Activated CD8-positive, alpha-beta memory T cell treated with anti-CD3 and anti-CD28 coated beads for 36 hours (primary cell): ENCODE results near the gene MTA2. TPM values are rescaled to one million over a fixed set of nuclear protein-coding genes. Genes with fewer than 3 reads are reported as not detected.

Source experiments
- CTCF ChIA-PET: fragments of 350-600 bp; sonication (Branson Sonifier 250); formaldehyde crosslinking; loops from one replicate; lab custom pipeline; 2021; ENCODE audit warnings: antibody characterized with exemption; lab: Charles Lee
- POLR2A ChIA-PET: fragments of 350-600 bp; sonication (Branson Sonifier 250); formaldehyde crosslinking; loops from one replicate; lab custom pipeline; 2021; ENCODE audit warnings: antibody characterized with exemption; lab: Charles Lee
- total RNA-seq, 2 experiments: library from RNA; stranded (reverse); gene quantifications; one replicate each; pipeline ENCODE4 v1.2.3, GENCODE V29; 2021

MTA2 gene
- total RNA-seq, 2 experiments from 2014 or later = 214 to 216 TPM

GRCh38 chr11:62565100-62565802 is 36.4 kb downstream of the MTA2 start:
- POLR2A ChIA-PET = interaction anchor here (2.0 kb wide), 1 partner anchor 8 kb away, joined by 7 read pairs; no protein-coding TSS in a partner anchor
- CTCF ChIA-PET = interaction anchor here (1.1 to 3.0 kb wide), 3 partner anchors 7 to 140 kb away, joined by 3 to 11 read pairs (median 5); no protein-coding TSS in a partner anchor

- POLR2A ChIA-PET = interaction anchor here (0.6 to 1.3 kb wide), 2 partner anchors 8 to 12 kb away, joined by 5 to 7 read pairs; partner anchors contain the start of gene EEF1G
- CTCF ChIA-PET = interaction anchor here (5.8 to 7.2 kb wide), 2 partner anchors 18 to 137 kb away, joined by 39 to 69 read pairs; no protein-coding TSS in a partner anchor
These were observed 39.9 kb downstream of the MTA2 start for GRCh38 chr11:62561677-62562230.

GRCh38 chr11:62560566-62561103 is 41.0 kb downstream of the MTA2 start:
- POLR2A ChIA-PET = interaction anchor here (0.8 to 1.4 kb wide), 4 partner anchors 9 to 136 kb away, joined by 3 to 8 read pairs (median 4); no protein-coding TSS in a partner anchor
- CTCF ChIA-PET = interaction anchor here (0.9 to 7.2 kb wide), 9 partner anchors 9 to 169 kb away, joined by 3 to 69 read pairs (median 5); no protein-coding TSS in a partner anchor

- POLR2A ChIA-PET = interaction anchor here (0.7 to 1.3 kb wide), 3 partner anchors 16 to 297 kb away, joined by 3 to 6 read pairs (median 3); no protein-coding TSS in a partner anchor
- CTCF ChIA-PET = interaction anchor here (0.5 to 7.2 kb wide), 8 partner anchors 9 to 135 kb away, joined by 3 to 69 read pairs (median 8); partner anchors contain the start of gene TUT1
These were observed 42.0 kb downstream of the MTA2 start for GRCh38 chr11:62559626-62560025.

DNA sequence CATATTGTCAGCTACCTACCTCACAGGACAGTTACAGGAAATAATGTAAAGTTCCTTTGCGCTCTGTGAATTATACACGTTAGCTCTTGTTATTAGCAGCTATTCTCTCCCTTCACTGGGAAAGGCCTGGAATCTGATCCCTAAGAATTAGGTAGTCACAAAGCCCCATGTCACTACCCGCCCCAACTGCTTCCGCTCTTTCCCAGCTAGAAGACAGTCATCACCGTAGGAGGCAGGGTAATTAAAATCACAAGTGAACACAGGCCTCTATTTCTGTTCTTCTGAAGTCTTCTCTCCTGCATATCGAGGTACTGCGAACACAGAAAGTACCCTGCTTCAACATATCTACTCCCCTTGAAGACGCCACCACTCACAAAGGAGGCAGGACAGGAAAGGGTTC is 42.5 kb downstream of the MTA2 start:
- POLR2A ChIA-PET = interaction anchor here (0.7 to 4.7 kb wide), 4 partner anchors 15 to 297 kb away, joined by 3 to 53 read pairs (median 7); partner anchors contain the start of gene EEF1G
- CTCF ChIA-PET = interaction anchor here (0.5 to 7.2 kb wide), 9 partner anchors 11 to 164 kb away, joined by 3 to 69 read pairs (median 5); partner anchors contain the start of gene TUT1

DNA sequence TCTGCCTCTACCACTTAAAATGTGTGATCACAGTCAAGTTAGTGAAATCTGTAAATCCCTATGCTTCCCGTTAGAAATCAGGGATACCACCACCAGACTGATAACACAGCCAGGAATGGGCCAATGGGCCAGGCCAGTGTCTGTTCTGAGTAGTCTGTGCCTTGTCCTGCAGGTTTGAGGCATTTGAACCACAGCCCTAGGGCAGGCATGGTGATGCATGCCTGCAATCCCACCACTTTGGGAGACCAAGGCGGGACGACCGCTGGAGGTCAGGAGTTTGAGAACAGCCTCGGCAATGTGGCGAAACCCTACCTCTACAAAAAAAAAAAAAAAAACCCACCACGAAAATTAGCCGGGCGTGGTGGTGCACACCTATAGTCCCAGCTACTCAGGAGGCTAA is 43.0 kb downstream of the MTA2 start:
- CTCF ChIA-PET = interaction anchor here (1.1 to 7.2 kb wide), 8 partner anchors 9 to 164 kb away, joined by 3 to 69 read pairs (median 6); no protein-coding TSS in a partner anchor
- POLR2A ChIA-PET = interaction anchor here (0.6 to 4.7 kb wide), 5 partner anchors 15 to 298 kb away, joined by 3 to 53 read pairs (median 6); partner anchors contain the start of gene EEF1G

DNA sequence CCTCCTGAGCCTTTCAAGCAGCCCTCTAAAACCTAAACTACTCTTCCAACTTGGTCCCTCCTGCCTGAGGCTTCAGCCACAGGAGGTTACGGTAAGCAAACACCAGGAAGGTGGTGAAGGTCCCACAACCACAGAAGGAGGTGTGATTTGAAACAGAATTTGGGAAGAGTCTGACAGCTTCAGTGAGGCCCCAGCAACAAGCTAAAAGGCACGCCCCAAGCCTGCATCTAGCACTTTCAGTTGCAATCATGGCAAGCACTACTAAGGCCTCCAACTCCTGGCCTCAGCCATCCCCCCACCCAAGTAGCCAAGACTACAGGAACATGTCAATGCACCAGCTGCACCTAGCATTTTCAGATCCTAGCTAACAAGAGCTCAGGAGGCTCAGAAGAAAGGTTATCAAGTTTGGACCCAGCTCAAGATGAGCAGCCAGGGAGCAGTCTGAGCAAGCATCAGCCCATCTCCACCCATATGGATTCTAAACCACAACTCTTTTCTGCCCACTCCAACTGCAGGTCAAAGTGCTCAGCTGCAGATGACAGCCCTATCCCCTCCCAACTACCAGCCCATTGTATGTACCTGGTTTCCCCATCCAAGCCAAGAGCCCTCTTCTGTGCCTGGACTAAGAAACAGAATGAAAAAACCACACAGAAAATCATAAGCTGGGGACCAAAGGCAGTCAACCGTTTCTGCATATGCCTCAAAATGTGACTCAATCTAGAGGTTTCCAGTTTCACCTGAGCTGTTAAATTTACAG is 44.6 kb downstream of the MTA2 start:
- POLR2A ChIA-PET = interaction anchor here (0.5 to 4.7 kb wide), 12 partner anchors 9 to 299 kb away, joined by 3 to 53 read pairs (median 4); partner anchors contain the start of genes AHNAK, C11orf98, CSKMT and EEF1G
- CTCF ChIA-PET = interaction anchor here (0.7 to 7.2 kb wide), 7 partner anchors 13 to 133 kb away, joined by 3 to 69 read pairs (median 6); no protein-coding TSS in a partner anchor

GRCh38 chr11:62556108-62556874 is 45.4 kb downstream of the MTA2 start:
- ChIA-PET CTCF (interaction anchor here (1.7 to 7.2 kb wide), 4 partner anchors 12 to 132 kb away, joined by 7 to 69 read pairs (median 24); no protein-coding TSS in a partner anchor), POLR2A (interaction anchor here (0.6 to 4.7 kb wide), 10 partner anchors 9 to 285 kb away, joined by 3 to 53 read pairs (median 3); partner anchors contain the start of genes C11orf98 and CSKMT)

GRCh38 chr11:62555464-62556107 is 46.1 kb downstream of the MTA2 start:
- ChIA-PET POLR2A (interaction anchor here (0.6 to 4.7 kb wide), 7 partner anchors 8 to 231 kb away, joined by 3 to 53 read pairs (median 3); no protein-coding TSS in a partner anchor), CTCF (interaction anchor here (0.9 to 7.2 kb wide), 5 partner anchors 8 to 131 kb away, joined by 3 to 69 read pairs (median 5); partner anchors contain the start of genes AHNAK and TUT1)

DNA sequence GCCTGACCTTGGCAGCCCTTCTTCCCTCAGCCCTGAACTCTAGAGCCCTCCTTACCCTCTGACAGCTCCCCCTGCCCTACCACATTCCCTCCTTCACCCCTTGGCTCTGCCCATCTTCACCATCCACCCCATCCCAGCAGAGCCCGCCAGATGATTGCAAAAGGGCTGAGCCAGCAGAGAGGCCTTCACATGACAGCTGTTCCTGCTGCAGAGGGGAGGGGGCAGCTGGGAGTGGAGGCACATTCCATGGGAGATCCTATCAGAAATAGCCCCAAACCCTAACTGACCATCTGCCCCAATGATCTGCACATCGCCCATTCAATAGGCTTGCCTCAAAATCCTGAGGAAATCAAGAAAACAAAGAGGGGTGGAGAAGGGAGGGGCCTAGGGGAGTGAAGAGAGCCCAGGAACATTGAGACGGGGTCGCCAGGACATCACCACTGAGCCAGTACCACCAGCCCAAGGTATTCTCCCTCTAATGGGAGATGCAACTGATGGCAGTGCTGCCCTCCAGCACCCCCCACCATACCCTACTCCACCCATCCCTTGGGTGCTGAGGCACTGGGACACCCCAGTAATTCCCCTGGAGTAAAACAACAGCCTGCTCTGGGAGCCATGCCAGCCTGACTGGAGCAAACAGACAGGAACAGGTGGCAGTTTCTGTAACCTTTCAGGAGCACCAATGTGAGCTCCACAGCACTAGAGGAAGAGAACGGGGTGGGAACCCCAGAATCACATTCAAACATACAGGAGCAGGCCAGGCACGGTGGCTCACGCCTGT is 47.1 kb downstream of the MTA2 start:
- ChIA-PET CTCF (interaction anchor here (0.6 to 7.2 kb wide), 8 partner anchors 7 to 1634 kb away, joined by 3 to 69 read pairs (median 4); partner anchors contain the start of genes AHNAK and TUT1), POLR2A (interaction anchor here (0.7 to 4.7 kb wide), 4 partner anchors 10 to 117 kb away, joined by 3 to 53 read pairs (median 5); partner anchors contain the start of genes LBHD1 and UQCC3)

DNA sequence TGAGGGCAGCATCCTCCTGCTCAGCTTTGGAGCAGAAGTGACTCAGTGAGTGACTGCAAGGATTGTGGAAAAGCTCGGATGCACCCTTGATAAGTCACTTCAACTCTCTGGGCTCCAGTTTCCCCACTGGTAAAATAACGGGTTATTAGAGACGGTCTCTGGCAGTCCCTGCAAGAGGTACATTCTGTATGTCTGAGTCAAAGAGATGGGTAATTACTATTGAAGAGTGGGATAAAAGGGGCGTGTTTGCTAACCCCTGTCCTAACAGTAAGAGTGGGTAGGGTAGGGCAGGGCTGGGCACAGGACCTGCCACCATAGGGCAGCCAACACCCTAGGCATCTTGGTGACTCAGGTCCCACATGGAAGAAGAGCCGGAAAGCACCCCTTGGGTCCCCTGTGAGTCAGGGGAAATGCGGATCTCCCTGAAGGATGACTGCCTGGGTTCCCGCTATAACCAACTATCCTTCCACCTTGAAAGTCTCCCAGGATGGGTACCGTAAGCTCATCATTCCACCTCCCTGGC is 47.8 kb downstream of the MTA2 start:
- ChIA-PET POLR2A (interaction anchor here (1.4 kb wide), 1 partner anchor 118 kb away, joined by 4 read pairs; the partner anchor contains the start of genes LBHD1 and UQCC3), CTCF (interaction anchor here (0.6 to 4.0 kb wide), 4 partner anchors 9 to 1635 kb away, joined by 3 to 37 read pairs (median 6); no protein-coding TSS in a partner anchor)

DNA sequence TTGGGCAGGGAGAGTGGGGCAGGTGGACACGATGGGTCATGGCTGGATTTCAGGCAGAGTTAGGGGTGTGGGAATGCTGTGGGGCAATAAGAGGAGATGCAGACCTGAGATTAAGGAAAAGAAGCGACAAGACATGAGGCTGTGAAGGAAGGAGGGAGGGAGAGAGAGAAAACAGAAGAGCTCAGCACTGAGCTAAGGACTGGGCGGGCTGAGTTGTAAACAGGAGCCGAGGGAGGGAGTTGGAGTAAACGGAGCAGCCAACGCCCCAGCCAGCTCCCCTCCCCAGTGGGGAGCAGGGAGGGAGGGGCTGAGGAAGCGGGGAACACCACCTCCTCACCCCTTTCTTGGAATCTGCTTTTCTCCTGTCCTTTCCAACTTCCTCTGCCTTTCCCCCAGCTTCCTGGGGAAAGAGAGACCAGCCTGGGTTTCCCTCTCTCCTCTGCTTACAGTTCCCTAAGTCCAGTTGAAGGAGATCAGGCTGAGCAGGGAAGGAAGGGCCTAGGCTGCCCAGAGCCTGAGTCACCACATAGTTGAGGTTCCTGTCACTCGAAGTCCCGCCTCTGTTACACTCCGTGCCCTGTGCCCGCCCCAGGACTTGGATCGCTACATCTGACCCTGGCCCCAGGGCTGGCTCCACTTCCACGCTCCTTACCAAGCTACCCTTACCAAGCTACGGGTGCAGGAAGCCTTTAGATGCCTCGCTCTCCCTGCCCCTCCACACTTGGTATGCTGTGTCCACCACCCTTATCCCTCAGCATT is 48.4 kb downstream of the MTA2 start:
- POLR2A ChIA-PET = interaction anchor here (0.7 to 2.3 kb wide), 3 partner anchors 10 to 119 kb away, joined by 3 to 14 read pairs (median 4); partner anchors contain the start of genes LBHD1 and UQCC3
- CTCF ChIA-PET = interaction anchor here (1.0 to 4.0 kb wide), 4 partner anchors 10 to 128 kb away, joined by 3 to 37 read pairs (median 6); no protein-coding TSS in a partner anchor

- CTCF ChIA-PET = interaction anchor here (0.7 to 4.0 kb wide), 6 partner anchors 9 to 292 kb away, joined by 3 to 37 read pairs (median 8); no protein-coding TSS in a partner anchor
- POLR2A ChIA-PET = interaction anchor here (0.6 to 2.3 kb wide), 4 partner anchors 9 to 160 kb away, joined by 3 to 14 read pairs (median 4); partner anchors contain the start of genes LBHD1 and UQCC3
These were observed 49.1 kb downstream of the MTA2 start for GRCh38 chr11:62552485-62553079.
